GM23248 (cell line): ENCODE data around the gene ZEB1.

ENCODE experiments used
- EZH2 ChIP-seq: fragments of 200-600 bp; sonication (generic); IDR thresholded peaks from 2 replicates; pipeline ENCODE4 v1.6.1; 2018; ENCODE audit warnings: antibody characterized with exemption, mild to moderate bottlenecking; ENCODE audit not compliant: insufficient read depth, poor library complexity, severe bottlenecking
- EZH2phosphoT487 ChIP-seq: fragments of 200-600 bp; sonication (generic); IDR thresholded peaks from 2 replicates; pipeline ENCODE4 v1.6.1; 2018; ENCODE audit warnings: antibody characterized with exemption, moderate library complexity, mild to moderate bottlenecking, low read depth; ENCODE audit not compliant: insufficient read depth

DNA sequence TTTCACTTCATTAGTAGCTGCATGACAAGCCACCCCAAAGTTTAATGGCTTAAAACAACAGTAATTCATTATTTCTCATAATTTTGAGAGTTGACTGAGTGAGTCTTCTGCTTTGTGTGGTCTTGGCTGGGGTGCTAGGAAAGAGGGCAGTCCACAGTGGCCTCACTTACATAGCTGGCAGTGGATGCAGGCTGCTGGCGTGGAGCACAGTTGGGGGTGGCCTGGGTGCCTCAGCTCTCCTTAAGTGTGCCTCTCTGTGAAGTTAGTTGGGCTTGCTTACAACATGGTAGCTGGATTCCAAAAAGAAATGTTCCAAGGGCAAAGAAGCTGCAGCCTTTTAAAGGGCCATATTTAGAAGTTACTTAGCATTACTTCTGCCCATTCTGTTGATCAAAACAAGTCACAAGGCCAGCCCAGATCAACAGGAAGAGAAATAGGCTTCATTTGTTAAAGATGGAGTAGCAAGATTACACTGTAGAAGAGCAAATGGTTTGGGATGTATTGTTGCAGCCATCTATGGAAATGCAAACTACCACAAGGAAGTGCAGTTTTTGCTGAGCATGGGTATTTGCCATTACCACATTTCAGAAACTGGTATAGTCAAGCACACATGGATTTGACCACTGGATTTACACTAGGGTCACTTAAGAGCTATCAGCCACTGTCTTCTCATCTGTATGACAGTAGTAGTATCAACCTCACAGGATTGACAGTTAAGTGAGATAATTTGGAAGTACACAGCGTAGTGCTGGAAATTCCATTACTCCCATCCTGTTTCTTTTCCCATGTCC is 33.6 kb downstream of the ZEB1 start:
- TF ChIP-seq EZH2phosphoT487 (no peak), EZH2 (no peak)
